ENCODE results near the gene METTL23. TPM values are rescaled to one million over a fixed set of nuclear protein-coding genes. Genes with fewer than 3 reads are reported as not detected.
A peak's percentile ranks its signal among the peaks of the same experiment; 100 is the strongest.
"Not testable (repeated sequence)": the region's sequence is repeated elsewhere in the genome, so short reads cannot be mapped to it uniquely, and the experiment has no call there.

METTL23 gene
- total and polyA plus RNA-seq, 4 donors = 17.5 to 30.2 (median 27.0) TPM

GRCh38 chr17:76712321-76712720, 14.3 kb upstream of the METTL23 start:
- H3K9me3 ChIP-seq (ENCODE audit: control insufficient read depth, insufficient read depth, low read length); H3K4me3 ChIP-seq (ENCODE audit: low read depth, low read length); H3K27ac ChIP-seq (ENCODE audit: low read depth, low read length); H3K27me3 ChIP-seq (ENCODE audit: control insufficient read depth, insufficient read depth, low read length); DNase-seq (ENCODE audit: low read depth in 4 of 6, low spot score in 6 of 6): not testable (repeated sequence)
- WGBS (ENCODE audit: insufficient coverage) = 100% methylated on average over 1 of the region's 7 CpGs
- Histone ChIP-seq H3K4me1 (ENCODE audit: control insufficient read depth, insufficient read depth, low read length) (peaks cover 36% of the 10 kb centered on the region), H3K36me3 (ENCODE audit: control insufficient read depth, insufficient read depth, low read length) (peaks cover 37% of the 10 kb centered on the region)

DNA sequence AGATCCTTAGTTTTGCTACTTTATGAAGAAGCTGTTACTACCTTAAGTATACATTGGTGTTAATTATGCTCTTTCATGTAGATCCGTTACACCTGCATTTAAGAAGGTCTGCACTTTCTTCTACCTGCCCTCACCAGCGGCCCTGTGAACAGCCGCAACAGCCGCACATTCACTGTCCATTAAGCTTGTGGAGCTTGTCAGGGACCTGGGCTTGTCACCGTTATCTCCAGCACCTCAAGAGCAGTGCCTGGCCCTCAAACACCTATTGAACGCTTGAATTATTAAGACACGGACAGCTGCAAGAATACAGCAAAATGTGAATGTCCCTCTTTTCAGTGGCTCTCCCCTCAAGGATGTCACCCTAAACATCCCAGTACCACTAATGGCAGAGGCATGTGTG, 12.9 kb upstream of the METTL23 start:
- H3K4me1 ChIP-seq (ENCODE audit: control insufficient read depth, insufficient read depth, low read length) = peaks cover 22% of the 10 kb centered on the region
- no peaks in the 10 kb centered on the region for H3K27me3 ChIP-seq (ENCODE audit: control insufficient read depth, insufficient read depth, low read length)
- no peak overlapping the region for H3K27ac ChIP-seq (ENCODE audit: low read depth, low read length)
- DNase-seq (ENCODE audit: low read depth in 4 of 6, low spot score in 6 of 6) = no peak
- H3K36me3 ChIP-seq (ENCODE audit: control insufficient read depth, insufficient read depth, low read length) = peaks cover 49% of the 10 kb centered on the region
- H3K9me3 ChIP-seq (ENCODE audit: control insufficient read depth, insufficient read depth, low read length) = no peaks in the 10 kb centered on the region
- no peak overlapping the region for H3K4me3 ChIP-seq (ENCODE audit: low read depth, low read length)
- 97% methylated on average over 6 of the region's 7 CpGs for WGBS (ENCODE audit: insufficient coverage)

GRCh38 chr17:76714336-76714735, 12.3 kb upstream of the METTL23 start:
- Histone ChIP-seq H3K36me3 (ENCODE audit: control insufficient read depth, insufficient read depth, low read length) (peaks cover 54% of the 10 kb centered on the region), H3K27me3 (ENCODE audit: control insufficient read depth, insufficient read depth, low read length) (no peaks in the 10 kb centered on the region), H3K4me3 (ENCODE audit: low read depth, low read length) (no peak overlapping the region), H3K4me1 (ENCODE audit: control insufficient read depth, insufficient read depth, low read length) (peaks cover 16% of the 10 kb centered on the region), H3K9me3 (ENCODE audit: control insufficient read depth, insufficient read depth, low read length) (no peaks in the 10 kb centered on the region), H3K27ac (ENCODE audit: low read depth, low read length) (no peak overlapping the region)
- no peak for DNase-seq (ENCODE audit: low read depth in 4 of 6, low spot score in 6 of 6)
- 86% methylated on average over 1 of the region's 5 CpGs for WGBS (ENCODE audit: insufficient coverage)

DNA sequence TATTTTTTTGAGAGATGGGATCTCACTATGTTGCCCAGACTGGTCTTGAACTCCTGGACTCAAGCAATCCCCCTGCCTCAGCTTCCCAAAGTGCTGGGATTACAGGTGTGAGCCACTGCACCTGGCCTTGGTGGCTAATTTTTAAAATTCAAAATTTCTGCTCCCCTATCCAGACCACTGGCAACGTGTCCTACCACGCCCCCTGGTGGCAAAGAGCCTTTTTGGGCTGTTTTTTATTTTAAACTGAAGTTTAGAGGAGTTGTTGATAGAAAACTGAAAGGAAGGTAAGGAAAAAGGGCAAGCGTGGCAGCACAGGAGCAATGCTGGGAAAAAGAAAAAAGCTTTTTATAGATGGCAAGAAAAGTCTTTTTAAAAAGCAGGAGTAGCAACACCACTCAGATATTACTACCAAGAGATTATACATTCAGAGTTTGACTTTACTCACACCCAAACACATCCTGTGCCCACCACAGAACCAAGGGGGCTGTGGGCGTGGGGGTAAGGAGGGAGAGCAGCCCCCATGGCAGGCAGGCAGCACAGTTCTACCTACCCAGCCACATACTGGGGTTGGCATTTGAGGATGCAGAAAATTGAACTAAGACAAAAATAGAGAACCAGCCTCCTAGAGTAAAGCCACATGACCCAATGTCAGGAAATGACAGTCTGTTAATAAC, 11.7 kb upstream of the METTL23 start:
- Histone ChIP-seq H3K4me3 (ENCODE audit: low read depth, low read length) (no peak overlapping the region), H3K36me3 (ENCODE audit: control insufficient read depth, insufficient read depth, low read length) (peaks cover 60% of the 10 kb centered on the region), H3K4me1 (ENCODE audit: control insufficient read depth, insufficient read depth, low read length) (peaks cover 10% of the 10 kb centered on the region), H3K27me3 (ENCODE audit: control insufficient read depth, insufficient read depth, low read length) (no peaks in the 10 kb centered on the region), H3K9me3 (ENCODE audit: control insufficient read depth, insufficient read depth, low read length) (no peaks in the 10 kb centered on the region), H3K27ac (ENCODE audit: low read depth, low read length) (no peak overlapping the region)
- peak in 2 of 6 donors; percentile 76 to 82 for DNase-seq (ENCODE audit: low read depth in 4 of 6, low spot score in 6 of 6)
- no CpG with 5 or more reads among the region's 4 CpGs for WGBS (ENCODE audit: insufficient coverage)

DNA sequence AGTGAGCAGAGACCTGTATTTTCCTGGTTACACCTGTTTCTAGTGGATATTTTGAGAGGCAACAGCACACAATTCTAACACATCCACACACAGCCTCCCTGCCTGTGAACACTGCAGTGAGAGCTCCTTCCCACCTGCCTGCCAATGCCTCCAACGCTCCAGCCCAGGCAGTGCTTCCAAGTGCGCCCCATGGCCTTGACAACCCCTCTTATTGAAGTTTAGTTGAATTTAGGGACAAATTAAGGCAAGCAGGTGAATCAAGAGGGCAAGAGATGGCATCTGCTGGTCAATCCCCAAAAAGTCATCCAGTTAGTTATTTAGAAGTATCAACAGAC, 11.2 kb upstream of the METTL23 start:
- DNase-seq (ENCODE audit: low read depth in 4 of 6, low spot score in 6 of 6) = no peak
- H3K27ac ChIP-seq (ENCODE audit: low read depth, low read length) = no peak overlapping the region
- no peaks in the 10 kb centered on the region for H3K27me3 ChIP-seq (ENCODE audit: control insufficient read depth, insufficient read depth, low read length)
- H3K4me3 ChIP-seq (ENCODE audit: low read depth, low read length) = no peak overlapping the region
- peaks cover 65% of the 10 kb centered on the region for H3K36me3 ChIP-seq (ENCODE audit: control insufficient read depth, insufficient read depth, low read length)
- H3K9me3 ChIP-seq (ENCODE audit: control insufficient read depth, insufficient read depth, low read length) = no peaks in the 10 kb centered on the region
- WGBS (ENCODE audit: insufficient coverage) = 100% methylated on average over 2 of the region's 2 CpGs
- H3K4me1 ChIP-seq (ENCODE audit: control insufficient read depth, insufficient read depth, low read length) = peaks cover 7% of the 10 kb centered on the region

GRCh38 chr17:76716146-76716838, 10.3 kb upstream of the METTL23 start:
- Histone ChIP-seq H3K27ac (ENCODE audit: low read depth, low read length) (no peak overlapping the region), H3K4me1 (ENCODE audit: control insufficient read depth, insufficient read depth, low read length) (peaks cover 3% of the 10 kb centered on the region), H3K4me3 (ENCODE audit: low read depth, low read length) (no peak overlapping the region), H3K9me3 (ENCODE audit: control insufficient read depth, insufficient read depth, low read length) (no peaks in the 10 kb centered on the region), H3K27me3 (ENCODE audit: control insufficient read depth, insufficient read depth, low read length) (no peaks in the 10 kb centered on the region), H3K36me3 (ENCODE audit: control insufficient read depth, insufficient read depth, low read length) (peaks cover 73% of the 10 kb centered on the region)
- WGBS (ENCODE audit: insufficient coverage) = 70% methylated on average over 9 of the region's 13 CpGs
- peak in 1 of 6 donors; percentile 33 for DNase-seq (ENCODE audit: low read depth in 4 of 6, low spot score in 6 of 6)

- no peak for DNase-seq (ENCODE audit: low read depth in 4 of 6, low spot score in 6 of 6)
- H3K4me3 ChIP-seq (ENCODE audit: low read depth, low read length) = no peak overlapping the region
- H3K9me3 ChIP-seq (ENCODE audit: control insufficient read depth, insufficient read depth, low read length) = no peaks in the 10 kb centered on the region
- no CpG with 5 or more reads among the region's 6 CpGs for WGBS (ENCODE audit: insufficient coverage)
- peaks cover 78% of the 10 kb centered on the region for H3K36me3 ChIP-seq (ENCODE audit: control insufficient read depth, insufficient read depth, low read length)
- H3K27ac ChIP-seq (ENCODE audit: low read depth, low read length) = no peak overlapping the region
- no peaks in the 10 kb centered on the region for H3K27me3 ChIP-seq (ENCODE audit: control insufficient read depth, insufficient read depth, low read length)
- H3K4me1 ChIP-seq (ENCODE audit: control insufficient read depth, insufficient read depth, low read length) = no peaks in the 10 kb centered on the region
Observed at GRCh38 chr17:76716839-76717215, 9.8 kb upstream of the METTL23 start.

DNA sequence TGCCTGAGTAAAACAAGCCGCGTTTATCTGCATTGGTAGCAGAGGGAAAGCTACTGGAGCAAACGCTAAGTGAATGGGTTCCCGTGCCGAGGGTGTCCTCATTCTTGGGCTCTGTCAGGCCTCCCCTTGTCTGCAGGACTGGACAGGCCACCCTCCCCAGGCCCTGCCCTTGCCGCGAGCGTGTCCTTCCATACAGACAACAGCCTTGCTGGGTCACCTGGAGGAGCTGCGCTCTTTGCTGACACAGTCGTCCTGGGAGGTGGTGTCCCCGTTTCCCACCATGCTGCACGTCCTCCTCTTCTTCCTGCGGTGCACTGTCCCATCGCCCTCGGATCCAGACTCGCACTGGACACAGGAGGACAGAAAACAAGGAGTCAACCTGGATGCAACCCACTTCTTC, 8.1 kb upstream of the METTL23 start:
- H3K36me3 ChIP-seq (ENCODE audit: control insufficient read depth, insufficient read depth, low read length) = peaks cover 85% of the 10 kb centered on the region
- H3K4me1 ChIP-seq (ENCODE audit: control insufficient read depth, insufficient read depth, low read length) = no peaks in the 10 kb centered on the region
- DNase-seq (ENCODE audit: low read depth in 4 of 6, low spot score in 6 of 6) = no peak

DNA sequence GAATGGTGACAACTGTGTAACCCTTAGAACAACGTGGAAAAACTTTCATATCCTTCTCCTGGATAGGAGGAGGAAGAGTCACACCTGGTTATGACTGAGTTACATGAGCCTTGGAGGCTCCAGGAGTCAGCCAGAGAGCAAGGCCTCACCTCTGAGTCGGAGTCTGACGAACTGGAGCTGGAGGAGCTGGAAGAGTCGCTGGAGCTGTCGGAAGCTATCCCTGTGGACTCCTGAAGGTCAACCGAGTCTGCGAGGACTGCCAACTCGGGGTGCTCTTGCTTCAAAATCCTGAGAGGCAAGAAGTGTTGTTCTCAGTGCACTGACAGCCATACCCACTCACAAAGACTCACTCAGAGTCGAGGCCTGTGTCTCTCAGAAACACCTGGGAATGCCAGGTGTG, 6.4 kb upstream of the METTL23 start:
- Histone ChIP-seq H3K36me3 (ENCODE audit: control insufficient read depth, insufficient read depth, low read length) (peaks cover 93% of the 10 kb centered on the region), H3K4me1 (ENCODE audit: control insufficient read depth, insufficient read depth, low read length) (peaks cover 8% of the 10 kb centered on the region)

More for the DNA sequence above, 8.1 kb upstream of the METTL23 start:
- Histone ChIP-seq H3K27ac (ENCODE audit: low read depth, low read length) (no peak overlapping the region), H3K9me3 (ENCODE audit: control insufficient read depth, insufficient read depth, low read length) (no peaks in the 10 kb centered on the region), H3K4me3 (ENCODE audit: low read depth, low read length) (no peak overlapping the region), H3K27me3 (ENCODE audit: control insufficient read depth, insufficient read depth, low read length) (no peaks in the 10 kb centered on the region)
- 93% methylated on average over 16 of the region's 16 CpGs for WGBS (ENCODE audit: insufficient coverage)

GRCh38 chr17:76720941-76721340, 5.7 kb upstream of the METTL23 start:
- Histone ChIP-seq H3K9me3 (ENCODE audit: control insufficient read depth, insufficient read depth, low read length) (no peaks in the 10 kb centered on the region), H3K4me3 (ENCODE audit: low read depth, low read length) (no peak overlapping the region), H3K27ac (ENCODE audit: low read depth, low read length) (no peak overlapping the region), H3K27me3 (ENCODE audit: control insufficient read depth, insufficient read depth, low read length) (no peaks in the 10 kb centered on the region), H3K4me1 (ENCODE audit: control insufficient read depth, insufficient read depth, low read length) (peaks cover 15% of the 10 kb centered on the region), H3K36me3 (ENCODE audit: control insufficient read depth, insufficient read depth, low read length) (peaks cover 87% of the 10 kb centered on the region)
- 85% methylated on average over 4 of the region's 9 CpGs for WGBS (ENCODE audit: insufficient coverage)
- DNase-seq (ENCODE audit: low read depth in 4 of 6, low spot score in 6 of 6) = no peak

More for the DNA sequence above, 6.4 kb upstream of the METTL23 start:
- Histone ChIP-seq H3K4me3 (ENCODE audit: low read depth, low read length) (no peak overlapping the region), H3K27ac (ENCODE audit: low read depth, low read length) (no peak overlapping the region), H3K27me3 (ENCODE audit: control insufficient read depth, insufficient read depth, low read length) (no peaks in the 10 kb centered on the region), H3K9me3 (ENCODE audit: control insufficient read depth, insufficient read depth, low read length) (no peaks in the 10 kb centered on the region)
- 95% methylated on average over 6 of the region's 9 CpGs for WGBS (ENCODE audit: insufficient coverage)
- DNase-seq (ENCODE audit: low read depth in 4 of 6, low spot score in 6 of 6) = no peak

Data from spinal cord (tissue), 10 donors.